Measurements from ENCODE around the gene BAD.

- no peak for TF ChIP-seq CTCF (IDR thresholded peaks at IDR 0.05)
- no peak for TF ChIP-seq POLR2A (IDR thresholded peaks at IDR 0.05)
Observed at GRCh38 chr11:64224151-64224890, 60.1 kb downstream of the BAD start.

All from right lobe of liver (tissue), 4 donors.